DOHH2 (cell line): ENCODE results near the gene TMTC2.

Source experiments
- H3F3A ChIP-seq: fragments of 200-600 bp; sonication (generic), shearing (Covaris generic); 2 replicates; pipeline ENCODE4 v1.6.0; 2016; ENCODE audit warnings: antibody characterized with exemption, mild to moderate bottlenecking; ENCODE audit not compliant: control insufficient read depth, insufficient read depth
- H3K27ac ChIP-seq: fragments of 200-600 bp; sonication (generic); 2 replicates; pipeline ENCODE4 v1.5.1; 2014; ENCODE audit warnings: low read depth, mild to moderate bottlenecking, low read length, moderate library complexity
- H3K27me3 ChIP-seq: fragments of 200-600 bp; sonication (generic); 2 replicates; pipeline ENCODE4 v1.6.1; 2014; ENCODE audit warnings: mild to moderate bottlenecking, low read length, mixed read lengths; ENCODE audit not compliant: control insufficient read depth
- H3K36me3 ChIP-seq: fragments of 200-600 bp; sonication (generic); 2 replicates; pipeline ENCODE4 v1.6.1; 2014; ENCODE audit warnings: mild to moderate bottlenecking, low read length, moderate library complexity, mixed read lengths; ENCODE audit not compliant: control insufficient read depth
- H3K4me1 ChIP-seq: fragments of 200-600 bp; sonication (generic); 2 replicates; pipeline ENCODE4 v1.6.1; 2014; ENCODE audit warnings: mild to moderate bottlenecking, low read length, mixed read lengths; ENCODE audit not compliant: control insufficient read depth
- H3K4me2 ChIP-seq: fragments of 200-600 bp; sonication (generic); 2 replicates; pipeline ENCODE4 v1.6.0; 2014; ENCODE audit warnings: mild to moderate bottlenecking, low read length, moderate library complexity
- H3K4me3 ChIP-seq: fragments of 200-600 bp; sonication (generic); 2 replicates; pipeline ENCODE4 v1.5.1; 2014; ENCODE audit warnings: mild to moderate bottlenecking, low read length, mixed read lengths
- H3K79me2 ChIP-seq: fragments of 200-600 bp; sonication (generic); 2 replicates; pipeline ENCODE4 v1.6.1; 2014; ENCODE audit warnings: mild to moderate bottlenecking, low read length, mixed read lengths; ENCODE audit not compliant: control insufficient read depth
- H3K9me2 ChIP-seq: fragments of 200-600 bp; sonication (generic); replicated peaks from 2 replicates; pipeline ENCODE4 v1.6.1; 2014; ENCODE audit warnings: mild to moderate bottlenecking, low read length, mixed read lengths; ENCODE audit not compliant: control insufficient read depth
- H3K9me3 ChIP-seq: fragments of 200-600 bp; sonication (generic); 2 replicates; pipeline ENCODE4 v1.6.1; 2014; ENCODE audit warnings: antibody characterized with exemption, low read length, mixed read lengths; ENCODE audit not compliant: control insufficient read depth, insufficient read depth
- H4K20me1 ChIP-seq: fragments of 200-600 bp; sonication (generic); 2 replicates; pipeline ENCODE4 v1.6.0; 2014; ENCODE audit warnings: low read depth, mild to moderate bottlenecking, antibody characterized with exemption, low read length, moderate library complexity; ENCODE audit not compliant: control insufficient read depth, insufficient read depth
- EZH2phosphoT487 ChIP-seq: fragments of 200-600 bp; sonication (generic); IDR thresholded peaks from 2 replicates; pipeline ENCODE4 v1.6.1; 2017; ENCODE audit warnings: borderline replicate concordance, mild to moderate bottlenecking, antibody characterized with exemption, low read length, moderate library complexity, mixed read lengths
- TF ChIP-seq, protein P1 (sequence below): fragments of 200-600 bp; sonication (generic); IDR thresholded peaks from one replicate; pipeline ENCODE4 v1.5.1; 2014; ENCODE audit warnings: antibody characterized with exemption, mild to moderate bottlenecking, low read depth, low read length; ENCODE audit not compliant: poor library complexity, severe bottlenecking

TMTC2 gene

DNA sequence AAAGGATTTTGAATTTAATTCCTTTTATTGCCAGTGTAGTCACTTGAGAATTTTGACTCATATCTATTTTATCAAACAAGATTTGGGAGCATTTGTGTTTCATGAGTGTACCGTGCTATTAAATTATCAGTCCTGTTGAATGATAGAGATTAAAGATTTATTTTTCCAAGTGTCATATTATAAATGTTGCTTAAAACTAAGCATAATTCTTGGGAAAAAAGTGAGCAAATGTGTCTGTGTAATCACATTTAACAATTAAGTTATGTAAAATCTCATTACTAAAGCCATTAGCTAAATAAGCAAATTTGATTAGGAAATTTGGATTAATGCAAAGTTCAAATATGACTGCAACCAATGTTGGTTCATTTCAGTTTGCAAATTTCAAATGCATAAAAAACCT is 266.7 kb downstream of the TMTC2 start:
- H3K9me3 ChIP-seq, result no peaks in the 10 kb centered on the region
- H3K36me3 ChIP-seq, result no peaks in the 10 kb centered on the region
- no peaks in the 10 kb centered on the region; the same call in 1 of the 2 replicates for H3K9me2 ChIP-seq
- H3K27me3 ChIP-seq, result no peaks in the 10 kb centered on the region
- H3K4me2 ChIP-seq, result no peak overlapping the region
- H3K4me1 ChIP-seq, result no peaks in the 10 kb centered on the region
- no peaks in the 10 kb centered on the region for H3K79me2 ChIP-seq
- no peak overlapping the region for H3K27ac ChIP-seq
- no peaks in the 10 kb centered on the region for H3F3A ChIP-seq
- no peak for TF ChIP-seq EZH2phosphoT487
- TF ChIP-seq, protein P1, sequence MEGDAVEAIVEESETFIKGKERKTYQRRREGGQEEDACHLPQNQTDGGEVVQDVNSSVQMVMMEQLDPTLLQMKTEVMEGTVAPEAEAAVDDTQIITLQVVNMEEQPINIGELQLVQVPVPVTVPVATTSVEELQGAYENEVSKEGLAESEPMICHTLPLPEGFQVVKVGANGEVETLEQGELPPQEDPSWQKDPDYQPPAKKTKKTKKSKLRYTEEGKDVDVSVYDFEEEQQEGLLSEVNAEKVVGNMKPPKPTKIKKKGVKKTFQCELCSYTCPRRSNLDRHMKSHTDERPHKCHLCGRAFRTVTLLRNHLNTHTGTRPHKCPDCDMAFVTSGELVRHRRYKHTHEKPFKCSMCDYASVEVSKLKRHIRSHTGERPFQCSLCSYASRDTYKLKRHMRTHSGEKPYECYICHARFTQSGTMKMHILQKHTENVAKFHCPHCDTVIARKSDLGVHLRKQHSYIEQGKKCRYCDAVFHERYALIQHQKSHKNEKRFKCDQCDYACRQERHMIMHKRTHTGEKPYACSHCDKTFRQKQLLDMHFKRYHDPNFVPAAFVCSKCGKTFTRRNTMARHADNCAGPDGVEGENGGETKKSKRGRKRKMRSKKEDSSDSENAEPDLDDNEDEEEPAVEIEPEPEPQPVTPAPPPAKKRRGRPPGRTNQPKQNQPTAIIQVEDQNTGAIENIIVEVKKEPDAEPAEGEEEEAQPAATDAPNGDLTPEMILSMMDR, result no peak
- H4K20me1 ChIP-seq, result no peaks in the 10 kb centered on the region
- H3K4me3 ChIP-seq, result no peak overlapping the region

DNA sequence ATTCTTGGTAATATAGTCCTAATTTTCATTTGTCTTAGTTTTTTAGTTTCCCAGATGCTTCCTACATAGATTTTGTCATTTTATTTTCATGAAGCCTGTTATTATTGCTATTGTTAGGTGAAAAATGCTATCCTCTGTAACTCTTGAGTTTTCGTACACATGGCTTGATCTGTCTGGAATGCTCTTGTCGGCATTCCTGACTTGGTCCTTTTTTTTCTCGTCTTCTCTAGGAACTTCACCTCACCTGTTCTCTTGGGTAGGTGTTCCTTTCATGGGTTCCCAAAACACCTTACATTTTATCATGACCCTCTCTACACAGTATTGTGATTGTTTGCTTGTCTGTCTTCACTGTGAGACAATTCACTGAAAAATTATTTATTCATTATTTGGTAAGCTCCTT is 267.4 kb downstream of the TMTC2 start:
- Histone ChIP-seq H3K9me3 (no peaks in the 10 kb centered on the region), H3K4me2 (no peak overlapping the region), H3K79me2 (no peaks in the 10 kb centered on the region), H3K9me2 (no peaks in the 10 kb centered on the region; the same call in 1 of the 2 replicates), H3K27ac (no peak overlapping the region), H3K4me1 (no peaks in the 10 kb centered on the region), H3K4me3 (no peak overlapping the region), H3K27me3 (no peaks in the 10 kb centered on the region), H4K20me1 (no peaks in the 10 kb centered on the region), H3K36me3 (no peaks in the 10 kb centered on the region), H3F3A (no peaks in the 10 kb centered on the region)
- TF ChIP-seq, protein P1, result no peak
- TF ChIP-seq EZH2phosphoT487, result no peak

DNA sequence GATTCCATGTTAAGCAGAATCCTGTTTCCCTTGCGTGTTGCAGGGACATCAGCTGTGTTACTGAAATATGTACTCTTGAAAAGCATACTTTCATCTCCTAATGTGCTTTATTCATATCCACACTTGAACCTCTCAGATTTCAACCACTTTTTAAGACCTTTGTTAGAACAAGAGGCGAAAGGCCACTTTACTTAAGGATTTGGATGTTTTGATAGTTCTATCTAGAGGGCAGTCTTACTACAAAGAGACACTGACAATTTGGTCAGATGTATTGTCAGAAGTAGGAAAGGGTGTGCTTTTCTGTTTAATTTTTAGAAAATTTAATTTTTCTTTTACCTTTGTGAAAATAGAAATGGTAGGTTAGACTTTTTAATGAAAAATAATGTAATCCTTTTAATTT is 267.9 kb downstream of the TMTC2 start:
- Histone ChIP-seq H3K36me3 (no peaks in the 10 kb centered on the region), H3K4me3 (no peak overlapping the region), H3K4me1 (no peaks in the 10 kb centered on the region), H3K27me3 (no peaks in the 10 kb centered on the region), H3K27ac (no peak overlapping the region), H3K79me2 (no peaks in the 10 kb centered on the region), H4K20me1 (no peaks in the 10 kb centered on the region), H3K4me2 (no peak overlapping the region), H3K9me3 (no peaks in the 10 kb centered on the region), H3F3A (no peaks in the 10 kb centered on the region), H3K9me2 (no peaks in the 10 kb centered on the region; the same call in 1 of the 2 replicates)
- TF ChIP-seq, protein P1, result no peak
- TF ChIP-seq EZH2phosphoT487, result no peak
